Activated effector memory CD4-positive, alpha-beta T cell treated with anti-CD3 and anti-CD28 coated beads, Interleukin-2, amount 50 U/mL, for 16 hours (primary cell): Measurements from ENCODE around the gene TMEM86B.
"Not testable (repeated sequence)": the region's sequence is repeated elsewhere in the genome, so short reads cannot be mapped to it uniquely, and the experiment has no call there.

Experiments used
- DNase-seq: peaks from one replicate; pipeline ENCODE4 v3.0.0-alpha.2; 2020

The TMEM86B gene

GRCh38 chr19:55241935-55242464 is 13.4 kb upstream of the TMEM86B start:
- DNase-seq: no peak

GRCh38 chr19:55241143-55241934 is 12.8 kb upstream of the TMEM86B start:
- no peak for DNase-seq

GRCh38 chr19:55240713-55241020 is 12.1 kb upstream of the TMEM86B start:
- no peak for DNase-seq

- DNase-seq: no peak
Measured at GRCh38 chr19:55239004-55239403, 10.4 kb upstream of the TMEM86B start.

- DNase-seq: no peak
Measured at GRCh38 chr19:55238030-55238429, 9.5 kb upstream of the TMEM86B start.

- DNase-seq: no peak
Measured at GRCh38 chr19:55232986-55233385, 4.4 kb upstream of the TMEM86B start.

GRCh38 chr19:55232286-55232602 is 3.7 kb upstream of the TMEM86B start:
- no peak for DNase-seq

GRCh38 chr19:55231391-55232285 is 3.1 kb upstream of the TMEM86B start:
- DNase-seq: no peak

- no peak for DNase-seq
Measured at GRCh38 chr19:55230780-55231179, 2.2 kb upstream of the TMEM86B start.

GRCh38 chr19:55230329-55230728 is 1.8 kb upstream of the TMEM86B start:
- no peak for DNase-seq

- no peak for DNase-seq
Measured at GRCh38 chr19:55229789-55230182, 1.2 kb upstream of the TMEM86B start.

- DNase-seq: no peak
Measured at GRCh38 chr19:55229145-55229788, 704 bp upstream of the TMEM86B start.

GRCh38 chr19:55228015-55228391 is 560 bp downstream of the TMEM86B start:
- DNase-seq: no peak

GRCh38 chr19:55227241-55228014 is 1.1 kb downstream of the TMEM86B start:
- peak; percentile 54 for DNase-seq

GRCh38 chr19:55226788-55227187 is 1.8 kb downstream of the TMEM86B start:
- no peak for DNase-seq

GRCh38 chr19:55226273-55226672 is 2.3 kb downstream of the TMEM86B start:
- DNase-seq: no peak

- no peak for DNase-seq
Measured at GRCh38 chr19:55225415-55225958, 3.1 kb downstream of the TMEM86B start.

- not testable (repeated sequence) for DNase-seq
Measured at GRCh38 chr19:55224679-55225414, 3.7 kb downstream of the TMEM86B start.

- DNase-seq: no peak
Measured at GRCh38 chr19:55224038-55224665, 4.4 kb downstream of the TMEM86B start.

GRCh38 chr19:55223291-55224037 is 5.1 kb downstream of the TMEM86B start:
- no peak for DNase-seq

GRCh38 chr19:55220525-55220924 is 8.0 kb downstream of the TMEM86B start:
- DNase-seq: no peak
